HEK293 (cell line): ENCODE data around the gene STK24.

ENCODE experiments used
- ZFP3 ChIP-seq: fragments of 450-650 bp; formaldehyde crosslinking; IDR thresholded peaks from 2 replicates; pipeline ENCODE4 v1.5.1; 2016; ENCODE audit warnings: low read depth, missing biosample characterization, missing genetic modification characterization
- ZNF10 ChIP-seq: fragments of 450-650 bp; formaldehyde crosslinking; IDR thresholded peaks from 2 replicates; pipeline ENCODE4 v1.5.1; 2017; ENCODE audit warnings: missing biosample characterization, missing genetic modification characterization
- ZNF274 ChIP-seq, 2 experiments: fragments of 200-500 bp in 1 of 2; fragments of 450-650 bp in 1 of 2; sonication (Bioruptor generic) in 1 of 2; formaldehyde crosslinking in 1 of 2; IDR thresholded peaks; 2 replicates each; pipeline versions ENCODE4 v1.5.1 to v1.6.1; 2014 to 2016; ENCODE audit warnings: borderline replicate concordance in 1 of 2, inconsistent platforms in 1 of 2, low read length in 1 of 2, missing biosample characterization in 1 of 2, missing genetic modification characterization in 1 of 2
- ZNF302 ChIP-seq: fragments of 450-650 bp; formaldehyde crosslinking; IDR thresholded peaks from 2 replicates; pipeline ENCODE4 v1.5.1; 2016; ENCODE audit warnings: missing biosample characterization, missing genetic modification characterization, low read depth
- ZNF510 ChIP-seq: fragments of 450-650 bp; formaldehyde crosslinking; IDR thresholded peaks from 2 replicates; pipeline ENCODE4 v1.5.1; 2018; ENCODE audit warnings: mild to moderate bottlenecking, missing genetic modification characterization, missing biosample characterization; ENCODE audit not compliant: insufficient replicate concordance
- ZNF629 ChIP-seq: fragments of 450-650 bp; formaldehyde crosslinking; IDR thresholded peaks from 2 replicates; pipeline ENCODE4 v1.5.1; 2017; ENCODE audit warnings: missing biosample characterization, missing genetic modification characterization
- TF ChIP-seq, protein P1 (sequence below): fragments of 450-650 bp; formaldehyde crosslinking; IDR thresholded peaks from 2 replicates; pipeline ENCODE4 v1.5.1; 2016; ENCODE audit warnings: missing biosample characterization, missing genetic modification characterization
- TF ChIP-seq, protein P2 (sequence below): fragments of 450-650 bp; formaldehyde crosslinking; IDR thresholded peaks from 2 replicates; pipeline ENCODE4 v1.5.1; 2017; ENCODE audit warnings: missing biosample characterization, missing genetic modification characterization
- TF ChIP-seq, protein P3 (sequence below): fragments of 450-650 bp; formaldehyde crosslinking; IDR thresholded peaks from 2 replicates; pipeline ENCODE4 v1.5.1; 2016; ENCODE audit warnings: missing biosample characterization, missing genetic modification characterization
- TF ChIP-seq, protein P4 (sequence below): fragments of 450-650 bp; formaldehyde crosslinking; IDR thresholded peaks from 2 replicates; pipeline ENCODE4 v1.5.1; 2016; ENCODE audit warnings: missing biosample characterization, missing genetic modification characterization

DNA sequence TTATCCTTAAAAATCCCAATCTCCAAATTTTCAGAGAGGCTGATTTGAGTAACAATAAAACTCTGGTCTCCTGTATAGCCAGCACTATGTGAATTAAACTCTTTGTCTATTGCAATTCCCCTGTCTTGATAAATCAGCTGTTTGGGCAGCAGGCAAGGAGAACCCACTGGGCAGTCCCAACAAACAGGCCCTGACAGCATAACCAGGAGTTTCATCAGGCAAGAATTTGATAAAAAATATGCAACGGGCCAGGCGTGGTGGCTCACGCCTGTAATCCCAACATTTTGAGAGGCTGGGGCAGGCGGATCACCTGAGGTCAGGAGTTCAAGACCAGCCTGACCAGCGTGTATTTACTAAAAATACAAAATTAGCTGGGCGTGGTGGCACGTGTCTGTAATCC lies 42.1 kb downstream of the STK24 start:
- TF ChIP-seq, protein P1, sequence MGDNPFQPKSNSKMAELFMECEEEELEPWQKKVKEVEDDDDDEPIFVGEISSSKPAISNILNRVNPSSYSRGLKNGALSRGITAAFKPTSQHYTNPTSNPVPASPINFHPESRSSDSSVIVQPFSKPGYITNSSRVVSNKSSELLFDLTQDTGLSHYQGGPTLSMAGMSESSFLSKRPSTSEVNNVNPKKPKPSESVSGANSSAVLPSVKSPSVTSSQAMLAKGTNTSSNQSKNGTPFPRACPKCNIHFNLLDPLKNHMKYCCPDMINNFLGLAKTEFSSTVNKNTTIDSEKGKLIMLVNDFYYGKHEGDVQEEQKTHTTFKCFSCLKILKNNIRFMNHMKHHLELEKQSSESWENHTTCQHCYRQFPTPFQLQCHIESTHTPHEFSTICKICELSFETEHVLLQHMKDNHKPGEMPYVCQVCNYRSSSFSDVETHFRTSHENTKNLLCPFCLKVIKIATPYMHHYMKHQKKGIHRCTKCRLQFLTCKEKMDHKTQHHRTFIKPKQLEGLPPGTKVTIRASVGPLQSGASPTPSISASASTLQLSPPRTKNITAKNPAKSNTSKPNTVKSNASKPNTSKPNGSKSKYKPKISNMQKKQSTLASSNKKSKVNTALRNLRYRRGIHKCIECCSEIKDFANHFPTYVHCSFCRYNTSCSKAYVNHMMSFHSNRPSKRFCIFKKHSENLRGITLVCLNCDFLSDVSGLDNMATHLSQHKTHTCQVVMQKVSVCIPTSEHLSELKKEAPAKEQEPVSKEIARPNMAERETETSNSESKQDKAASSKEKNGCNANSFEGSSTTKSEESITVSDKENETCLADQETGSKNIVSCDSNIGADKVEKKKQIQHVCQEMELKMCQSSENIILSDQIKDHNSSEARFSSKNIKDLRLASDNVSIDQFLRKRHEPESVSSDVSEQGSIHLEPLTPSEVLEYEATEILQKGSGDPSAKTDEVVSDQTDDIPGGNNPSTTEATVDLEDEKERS (tag by site-specific recombination), result no peak
- TF ChIP-seq ZFP3 (tag by site-specific recombination), result no peak
- TF ChIP-seq ZNF274 (IDR thresholded peaks at IDR 0.05; ENCODE audit: low read length), result no peak
- no peak for TF ChIP-seq ZNF274 (tag by site-specific recombination; IDR thresholded peaks at IDR 0.05; ENCODE audit: borderline replicate concordance)
- TF ChIP-seq, protein P2, sequence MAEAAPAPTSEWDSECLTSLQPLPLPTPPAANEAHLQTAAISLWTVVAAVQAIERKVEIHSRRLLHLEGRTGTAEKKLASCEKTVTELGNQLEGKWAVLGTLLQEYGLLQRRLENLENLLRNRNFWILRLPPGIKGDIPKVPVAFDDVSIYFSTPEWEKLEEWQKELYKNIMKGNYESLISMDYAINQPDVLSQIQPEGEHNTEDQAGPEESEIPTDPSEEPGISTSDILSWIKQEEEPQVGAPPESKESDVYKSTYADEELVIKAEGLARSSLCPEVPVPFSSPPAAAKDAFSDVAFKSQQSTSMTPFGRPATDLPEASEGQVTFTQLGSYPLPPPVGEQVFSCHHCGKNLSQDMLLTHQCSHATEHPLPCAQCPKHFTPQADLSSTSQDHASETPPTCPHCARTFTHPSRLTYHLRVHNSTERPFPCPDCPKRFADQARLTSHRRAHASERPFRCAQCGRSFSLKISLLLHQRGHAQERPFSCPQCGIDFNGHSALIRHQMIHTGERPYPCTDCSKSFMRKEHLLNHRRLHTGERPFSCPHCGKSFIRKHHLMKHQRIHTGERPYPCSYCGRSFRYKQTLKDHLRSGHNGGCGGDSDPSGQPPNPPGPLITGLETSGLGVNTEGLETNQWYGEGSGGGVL (tag by site-specific recombination), result no peak
- no peak for TF ChIP-seq ZNF629 (tag by site-specific recombination)
- no peak for TF ChIP-seq ZNF302
- TF ChIP-seq, protein P3, sequence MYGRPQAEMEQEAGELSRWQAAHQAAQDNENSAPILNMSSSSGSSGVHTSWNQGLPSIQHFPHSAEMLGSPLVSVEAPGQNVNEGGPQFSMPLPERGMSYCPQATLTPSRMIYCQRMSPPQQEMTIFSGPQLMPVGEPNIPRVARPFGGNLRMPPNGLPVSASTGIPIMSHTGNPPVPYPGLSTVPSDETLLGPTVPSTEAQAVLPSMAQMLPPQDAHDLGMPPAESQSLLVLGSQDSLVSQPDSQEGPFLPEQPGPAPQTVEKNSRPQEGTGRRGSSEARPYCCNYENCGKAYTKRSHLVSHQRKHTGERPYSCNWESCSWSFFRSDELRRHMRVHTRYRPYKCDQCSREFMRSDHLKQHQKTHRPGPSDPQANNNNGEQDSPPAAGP (tag by site-specific recombination), result no peak
- no peak for TF ChIP-seq ZNF10 (tag by site-specific recombination)
- TF ChIP-seq, protein P4, sequence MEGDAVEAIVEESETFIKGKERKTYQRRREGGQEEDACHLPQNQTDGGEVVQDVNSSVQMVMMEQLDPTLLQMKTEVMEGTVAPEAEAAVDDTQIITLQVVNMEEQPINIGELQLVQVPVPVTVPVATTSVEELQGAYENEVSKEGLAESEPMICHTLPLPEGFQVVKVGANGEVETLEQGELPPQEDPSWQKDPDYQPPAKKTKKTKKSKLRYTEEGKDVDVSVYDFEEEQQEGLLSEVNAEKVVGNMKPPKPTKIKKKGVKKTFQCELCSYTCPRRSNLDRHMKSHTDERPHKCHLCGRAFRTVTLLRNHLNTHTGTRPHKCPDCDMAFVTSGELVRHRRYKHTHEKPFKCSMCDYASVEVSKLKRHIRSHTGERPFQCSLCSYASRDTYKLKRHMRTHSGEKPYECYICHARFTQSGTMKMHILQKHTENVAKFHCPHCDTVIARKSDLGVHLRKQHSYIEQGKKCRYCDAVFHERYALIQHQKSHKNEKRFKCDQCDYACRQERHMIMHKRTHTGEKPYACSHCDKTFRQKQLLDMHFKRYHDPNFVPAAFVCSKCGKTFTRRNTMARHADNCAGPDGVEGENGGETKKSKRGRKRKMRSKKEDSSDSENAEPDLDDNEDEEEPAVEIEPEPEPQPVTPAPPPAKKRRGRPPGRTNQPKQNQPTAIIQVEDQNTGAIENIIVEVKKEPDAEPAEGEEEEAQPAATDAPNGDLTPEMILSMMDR, result no peak
- no peak for TF ChIP-seq ZNF510 (tag by site-specific recombination)
